ENCODE measurements around the gene TRAIP. TPM values are rescaled to one million over a fixed set of nuclear protein-coding genes. Genes with fewer than 3 reads are reported as not detected.

The TRAIP gene
- polyA plus RNA-seq, 2 of the 4 experiments (the other 2 are of a cell fraction): 10.2 to 10.7 TPM

- CTCF ChIA-PET: interaction anchor here (0.6 to 2.0 kb wide), 8 partner anchors 20 to 198 kb away, joined by 3 to 20 read pairs (median 5); partner anchors contain the start of gene INKA1
- POLR2A ChIA-PET: no interaction called here
- H3K4me2 ChIP-seq: peak overlapping the region; percentile 84
- H3K27ac ChIP-seq: peak overlapping the region; percentile 87 to 93
- FAIRE-seq (no peak), DNase-seq (ENCODE audit: low read depth in 1 of 2, low spot score in 1 of 2) (no peak), ATAC-seq (no peak)
- H3K9me3 ChIP-seq: no peaks in the 10 kb centered on the region
- 30% methylated on average over 4 of the region's 11 CpGs for WGBS (ENCODE audit: missing lambda C conversion rate)
- no peak for TF ChIP-seq ATOH8 (CRISPR knock-in tag; IDR thresholded peaks at IDR 0.05; ENCODE audit: low read depth)
- TF ChIP-seq ZFP36 (IDR thresholded peaks at IDR 0.05; ENCODE audit: borderline replicate concordance, partially characterized antibody): no peak
- TF ChIP-seq HEYL (CRISPR knock-in tag; IDR thresholded peaks at IDR 0.05): no peak
- no peak for TF ChIP-seq BCL3 (IDR thresholded peaks at IDR 0.05)
- no peak for TF ChIP-seq CBX2 (IDR thresholded peaks at IDR 0.05; ENCODE audit: borderline replicate concordance, low read depth)
- no peak for TF ChIP-seq FOSB (CRISPR knock-in tag; IDR thresholded peaks at IDR 0.05)
- no peak for TF ChIP-seq MAX (IDR thresholded peaks at IDR 0.05)
- TF ChIP-seq CTCF (IDR thresholded peaks at IDR 0.05): no peak
- TF ChIP-seq RARB (CRISPR knock-in tag; IDR thresholded peaks at IDR 0.05): no peak
- no peak for TF ChIP-seq MAFK (IDR thresholded peaks at IDR 0.05; ENCODE audit: partially characterized antibody)
- no peak for TF ChIP-seq HOXB5 (CRISPR knock-in tag; IDR thresholded peaks at IDR 0.05)
- TF ChIP-seq FOXS1 (CRISPR knock-in tag; IDR thresholded peaks at IDR 0.05): no peak
- TF ChIP-seq FOSL2 (IDR thresholded peaks at IDR 0.05): no peak
- TF ChIP-seq FOSL2 (CRISPR knock-in tag; IDR thresholded peaks at IDR 0.05): no peak
- no peak for TF ChIP-seq REST (IDR thresholded peaks at IDR 0.05)
- no peak for TF ChIP-seq NR3C1 (IDR thresholded peaks at IDR 0.05)
- TF ChIP-seq JUN (IDR thresholded peaks at IDR 0.05): no peak
- TF ChIP-seq NPAS2 (CRISPR knock-in tag; IDR thresholded peaks at IDR 0.05; ENCODE audit: borderline replicate concordance): no peak
- TF ChIP-seq HOXA7 (CRISPR knock-in tag; IDR thresholded peaks at IDR 0.05): no peak
- TF ChIP-seq CEBPB (IDR thresholded peaks at IDR 0.05): no peak
- H3K4me1 ChIP-seq: peaks cover 62% of the 10 kb centered on the region
- H3K4me3 ChIP-seq: 0 out of 3 replicates have a peak overlapping the region, but pooled peaks have one; percentile 10
Observed at GRCh38 chr3:49901366-49902339, 45.3 kb upstream of the TRAIP start.
